Trophoblast cell (in vitro differentiated cells and primary cell): ENCODE measurements around the gene SSR4.

Experiments used
- DNase-seq, 2 donors: peaks; one replicate each; pipeline ENCODE4 v3.0.0-alpha.2; 2016
- H2AFZ ChIP-seq: 2 replicates; pipeline ENCODE4 v1.6.1; 2013; ENCODE audit warnings: low read length, moderate library complexity, mild to moderate bottlenecking; ENCODE audit not compliant: insufficient read depth, poor library complexity
- H2AK5ac ChIP-seq: 2 replicates; pipeline ENCODE4 v1.6.1; 2013; ENCODE audit warnings: mild to moderate bottlenecking, low read length
- H2BK120ac ChIP-seq: 2 replicates; pipeline ENCODE4 v1.6.1; 2013; ENCODE audit warnings: low read length, mild to moderate bottlenecking, moderate library complexity; ENCODE audit not compliant: insufficient read depth, poor library complexity
- H2BK12ac ChIP-seq: 2 replicates; pipeline ENCODE4 v1.6.1; 2013; ENCODE audit warnings: mild to moderate bottlenecking, low read length, moderate library complexity
- H2BK5ac ChIP-seq: 2 replicates; pipeline ENCODE4 v1.6.1; 2013; ENCODE audit warnings: low read length, low read depth, moderate library complexity, mild to moderate bottlenecking; ENCODE audit not compliant: poor library complexity
- H3K14ac ChIP-seq: 2 replicates; pipeline ENCODE4 v1.6.1; 2013; ENCODE audit warnings: mild to moderate bottlenecking, low read length
- H3K18ac ChIP-seq: 2 replicates; pipeline ENCODE4 v1.6.1; 2013; ENCODE audit warnings: mild to moderate bottlenecking, low read length
- H3K23ac ChIP-seq: 2 replicates; pipeline ENCODE4 v1.6.1; 2013; ENCODE audit warnings: low read length
- H3K27ac ChIP-seq: 2 replicates; pipeline ENCODE4 v1.5.1; 2013; ENCODE audit warnings: low read depth, mild to moderate bottlenecking, inconsistent platforms, low read length, moderate library complexity
- H3K27me3 ChIP-seq: 2 replicates; pipeline ENCODE4 v1.6.1; 2013; ENCODE audit warnings: inconsistent platforms, mild to moderate bottlenecking, low read length, moderate library complexity; ENCODE audit not compliant: insufficient read depth
- H3K36me3 ChIP-seq, 2 experiments: 1 replicate in 1 of 2; 2 replicates in 1 of 2; pipeline ENCODE4 v1.6.1; 2013; ENCODE audit warnings: low read length in 2 of 2, mild to moderate bottlenecking in 2 of 2, moderate library complexity in 1 of 2; ENCODE audit not compliant: insufficient read depth in 2 of 2, control insufficient read depth in 1 of 2
- H3K4ac ChIP-seq: 2 replicates; pipeline ENCODE4 v1.6.1; 2013; ENCODE audit warnings: low read depth, mild to moderate bottlenecking, low read length, moderate library complexity
- H3K4me1 ChIP-seq, 2 experiments: 1 replicate in 1 of 2; 2 replicates in 1 of 2; pipeline ENCODE4 v1.6.1; 2013; ENCODE audit warnings: low read length in 2 of 2, mild to moderate bottlenecking in 2 of 2, moderate library complexity in 1 of 2; ENCODE audit not compliant: insufficient read depth in 2 of 2, control insufficient read depth in 1 of 2
- H3K4me2 ChIP-seq: 2 replicates; pipeline ENCODE4 v1.6.1; 2013; ENCODE audit warnings: inconsistent platforms, mild to moderate bottlenecking, low read length, moderate library complexity
- H3K4me3 ChIP-seq: 2 replicates; pipeline ENCODE4 v1.5.1; 2013; ENCODE audit warnings: mild to moderate bottlenecking, low read depth, low read length, inconsistent platforms
- H3K79me1 ChIP-seq: one replicate; pipeline ENCODE4 v1.6.1; 2013; ENCODE audit warnings: low read length
- H3K79me2 ChIP-seq: 2 replicates; pipeline ENCODE4 v1.6.1; 2013; ENCODE audit warnings: low read length, mild to moderate bottlenecking; ENCODE audit not compliant: control insufficient read depth, insufficient read depth, poor library complexity
- H3K9ac ChIP-seq: 2 replicates; pipeline ENCODE4 v1.6.1; 2013; ENCODE audit warnings: mild to moderate bottlenecking, low read length
- H3K9me3 ChIP-seq: 2 replicates; pipeline ENCODE4 v1.6.1; 2013; ENCODE audit warnings: low read depth, mild to moderate bottlenecking, control low read depth, inconsistent platforms, low read length; ENCODE audit not compliant: insufficient read depth
- H4K12ac ChIP-seq: 2 replicates; pipeline ENCODE4 v1.6.1; 2013; ENCODE audit warnings: low read depth, mild to moderate bottlenecking, low read length, moderate library complexity
- H4K8ac ChIP-seq: 2 replicates; pipeline ENCODE4 v1.6.1; 2013; ENCODE audit warnings: low read depth, mild to moderate bottlenecking, low read length, moderate library complexity
- H4K91ac ChIP-seq: one replicate; pipeline ENCODE4 v1.6.1; 2013; ENCODE audit warnings: low read depth, mild to moderate bottlenecking, low read length, moderate library complexity
- WGBS: extraction: QIAGEN DNeasy Blood & Tissue Kit; methylation state at CpG from one replicate; pipeline ENCODE4 v1.1.7; 2013; ENCODE audit warnings: missing lambda C conversion rate; ENCODE audit not compliant: insufficient read length, insufficient coverage; ENCODE audit errors: extremely low coverage; 5-methylcytosine and 5-hydroxymethylcytosine counted together

Gene SSR4

GRCh38 chrX:153829799-153830639, 35.6 kb downstream of the SSR4 start, which contains the start of gene PDZD4:
PDZD4 (minus strand) TSS chrX:153830544; CDS start chrX:153830298, 246 bp downstream.
- Histone ChIP-seq H3K79me1 (no peaks in the 10 kb centered on the region), H3K9ac (no peak within 1 kb of the TSS), H3K4me1 (peaks cover 5 to 12% of the 10 kb centered on the region in 2 experiments), H3K36me3 (no peaks in the 10 kb centered on the region), H2AFZ (no peak within 1 kb of the TSS), H2BK5ac (no peak within 1 kb of the TSS), H2BK120ac (no peak within 1 kb of the TSS), H4K12ac (peak within 1 kb of the TSS; percentile 47), H3K79me2 (no peaks in the 10 kb centered on the region), H3K18ac (no peak within 1 kb of the TSS), H3K27me3 (peaks cover 21% of the 10 kb centered on the region), H2AK5ac (no peak within 1 kb of the TSS), H3K23ac (no peak within 1 kb of the TSS), H3K27ac (no peak within 1 kb of the TSS), H3K9me3 (no peaks in the 10 kb centered on the region), H3K4ac (no peak within 1 kb of the TSS), H3K14ac (no peak within 1 kb of the TSS), H3K4me2 (peak within 1 kb of the TSS; percentile 57), H4K91ac (no peak within 1 kb of the TSS), H4K8ac (no peak within 1 kb of the TSS), H2BK12ac (no peak within 1 kb of the TSS), H3K4me3 (no peak within 1 kb of the TSS)
- WGBS: no CpG with 5 or more reads among the region's 97 CpGs
- DNase-seq: no peak

DNA sequence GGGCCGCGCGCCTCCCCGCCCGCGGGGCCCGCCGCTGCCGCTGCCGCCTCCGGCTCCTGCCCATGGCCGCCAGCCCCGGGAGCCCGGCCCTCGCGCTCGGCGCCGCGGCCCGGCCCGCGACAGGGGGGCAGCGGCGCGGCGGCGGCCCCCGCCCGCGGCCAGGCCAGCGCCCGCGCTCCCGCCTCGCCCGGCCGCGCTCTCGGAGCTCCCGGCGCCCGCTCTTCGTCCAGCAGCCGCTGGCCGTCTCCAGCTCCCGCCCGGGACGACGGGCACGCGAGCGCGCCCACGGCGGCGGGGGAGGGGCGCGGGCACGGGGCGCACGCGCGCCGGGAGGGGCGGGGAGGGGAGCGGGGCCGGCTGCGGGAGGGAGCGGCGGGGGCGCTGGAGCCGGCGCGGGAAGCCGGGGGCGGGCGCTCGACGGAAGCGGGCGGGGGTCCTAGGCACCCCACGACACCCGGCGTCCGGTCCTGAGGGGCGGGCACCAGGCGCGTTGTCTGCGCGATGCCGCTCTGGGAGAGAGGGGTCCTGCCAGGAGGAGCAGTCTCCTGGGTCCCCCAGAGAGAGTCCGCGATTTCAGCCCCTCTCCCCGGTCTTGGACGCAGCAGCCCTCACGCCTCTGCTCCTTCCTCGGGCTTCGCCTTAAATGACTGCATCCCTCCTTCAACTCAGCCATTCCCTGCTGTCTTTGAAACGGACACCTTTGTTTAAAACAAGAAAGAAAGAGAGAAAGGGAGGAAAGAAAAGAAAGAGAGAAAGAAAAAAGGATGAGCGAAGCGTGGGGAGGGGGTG, 36.4 kb downstream of the SSR4 start:
- no peak overlapping the region for H4K12ac ChIP-seq
- no peak overlapping the region for H3K23ac ChIP-seq
- H2BK5ac ChIP-seq: no peak overlapping the region
- H4K91ac ChIP-seq: no peak overlapping the region
- H3K4ac ChIP-seq: no peak overlapping the region
- H3K4me1 ChIP-seq: peaks cover 5 to 12% of the 10 kb centered on the region in 2 experiments
- H3K18ac ChIP-seq: no peak overlapping the region
- H3K9me3 ChIP-seq: no peaks in the 10 kb centered on the region
- WGBS: no CpG with 5 or more reads among the region's 102 CpGs
- no peak overlapping the region for H3K14ac ChIP-seq
- H3K79me2 ChIP-seq: no peaks in the 10 kb centered on the region
- peaks cover 21% of the 10 kb centered on the region for H3K27me3 ChIP-seq
- no peak overlapping the region for H4K8ac ChIP-seq
- H3K4me3 ChIP-seq: no peak overlapping the region
- H2AK5ac ChIP-seq: no peak overlapping the region
- H3K36me3 ChIP-seq: no peaks in the 10 kb centered on the region
- no peak overlapping the region for H2BK120ac ChIP-seq
- H2AFZ ChIP-seq: no peak overlapping the region
- peak overlapping the region; percentile 52 for H3K4me2 ChIP-seq
- no peak overlapping the region for H3K27ac ChIP-seq
- no peak for DNase-seq
- H3K9ac ChIP-seq: no peak overlapping the region
- no peaks in the 10 kb centered on the region for H3K79me1 ChIP-seq
- no peak overlapping the region for H2BK12ac ChIP-seq

DNA sequence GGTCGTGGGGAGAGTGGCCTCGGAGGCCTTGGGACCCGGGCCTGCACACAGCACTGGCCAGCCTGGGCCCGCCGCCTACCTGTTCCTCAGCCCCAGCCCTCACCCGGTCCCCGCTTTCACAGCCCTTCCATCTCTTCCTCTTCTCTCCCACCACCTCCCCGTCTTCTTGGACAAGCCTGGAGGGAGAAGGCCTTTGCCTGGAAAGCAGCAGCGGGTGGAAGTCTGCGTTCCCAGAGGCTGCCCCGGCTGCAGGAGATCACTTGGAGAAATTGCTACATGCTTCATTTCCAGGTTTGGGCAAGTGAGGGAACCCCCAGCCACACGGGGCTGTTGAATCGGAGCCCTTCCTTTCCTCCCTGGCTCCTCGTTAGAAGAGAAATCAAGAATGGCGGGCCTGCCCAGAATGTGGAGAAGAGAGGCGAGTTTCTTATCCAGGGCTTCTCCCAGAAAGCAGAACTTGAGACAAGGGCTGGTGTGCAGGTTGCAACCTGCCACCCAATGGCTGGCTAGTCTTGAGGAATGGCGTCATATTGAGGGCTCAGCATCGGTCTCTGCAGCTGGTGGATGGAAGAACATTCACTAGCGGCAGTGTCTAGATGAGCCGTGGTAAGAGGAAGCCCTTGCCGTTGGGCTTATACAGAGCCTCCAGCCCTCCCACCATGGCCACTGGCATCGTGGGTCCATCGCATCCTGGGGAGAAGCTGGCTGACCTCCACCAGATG, 37.1 kb downstream of the SSR4 start:
- H2AFZ ChIP-seq: no peak overlapping the region
- no peak overlapping the region for H4K12ac ChIP-seq
- no peak overlapping the region for H2AK5ac ChIP-seq
- H4K91ac ChIP-seq: no peak overlapping the region
- H3K27ac ChIP-seq: no peak overlapping the region
- no peaks in the 10 kb centered on the region for H3K79me2 ChIP-seq
- H2BK12ac ChIP-seq: no peak overlapping the region
- no peak overlapping the region for H3K14ac ChIP-seq
- H3K4me1 ChIP-seq: peaks cover 5 to 12% of the 10 kb centered on the region in 2 experiments
- H4K8ac ChIP-seq: no peak overlapping the region
- no peaks in the 10 kb centered on the region for H3K9me3 ChIP-seq
- no peak overlapping the region for H3K4me3 ChIP-seq
- no peak overlapping the region for H3K4ac ChIP-seq
- H3K23ac ChIP-seq: no peak overlapping the region
- H3K4me2 ChIP-seq: no peak overlapping the region
- no peak overlapping the region for H2BK120ac ChIP-seq
- no peaks in the 10 kb centered on the region for H3K36me3 ChIP-seq
- no peak overlapping the region for H3K9ac ChIP-seq
- H2BK5ac ChIP-seq: no peak overlapping the region
- WGBS: no CpG with 5 or more reads among the region's 23 CpGs
- no peaks in the 10 kb centered on the region for H3K79me1 ChIP-seq
- H3K18ac ChIP-seq: no peak overlapping the region
- no peak for DNase-seq
- H3K27me3 ChIP-seq: peaks cover 21% of the 10 kb centered on the region

DNA sequence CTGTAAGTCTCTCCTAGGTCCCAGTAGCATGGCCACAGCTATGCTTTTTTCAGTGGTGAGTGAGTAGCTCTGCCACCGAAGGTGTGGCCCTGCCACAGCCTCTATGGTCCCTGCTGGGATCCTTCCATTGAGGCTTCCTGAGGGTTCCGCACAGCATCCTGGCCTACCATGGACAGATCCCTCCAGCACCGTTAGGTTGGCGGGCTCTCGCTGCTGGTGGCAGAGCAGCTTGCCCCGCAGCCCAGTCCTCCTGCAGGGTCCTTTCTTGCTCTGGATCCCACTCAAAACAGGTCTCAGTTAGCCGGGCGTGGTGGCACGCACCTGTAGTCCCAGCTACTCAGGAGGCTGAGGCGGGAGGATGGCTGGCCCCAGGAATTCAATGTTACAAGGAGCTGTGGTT, 38.3 kb downstream of the SSR4 start:
- Histone ChIP-seq H2AK5ac (no peak overlapping the region), H4K8ac (no peak overlapping the region), H3K4me3 (no peak overlapping the region), H2AFZ (no peak overlapping the region), H3K79me2 (no peaks in the 10 kb centered on the region), H4K12ac (no peak overlapping the region), H3K27me3 (peaks cover 21% of the 10 kb centered on the region), H3K27ac (no peak overlapping the region), H2BK120ac (no peak overlapping the region), H3K9me3 (no peaks in the 10 kb centered on the region), H2BK5ac (no peak overlapping the region), H3K4me1 (peaks cover 5 to 12% of the 10 kb centered on the region in 2 experiments), H2BK12ac (no peak overlapping the region), H3K9ac (no peak overlapping the region), H3K4me2 (no peak overlapping the region), H3K79me1 (no peaks in the 10 kb centered on the region), H3K36me3 (no peaks in the 10 kb centered on the region), H3K18ac (no peak overlapping the region), H3K4ac (no peak overlapping the region), H3K14ac (no peak overlapping the region), H3K23ac (no peak overlapping the region), H4K91ac (no peak overlapping the region)
- DNase-seq: no peak
- WGBS: no CpG with 5 or more reads among the region's 10 CpGs
